Uterus (tissue), 2 donors: ENCODE data around the gene EDEM3.

Source experiments
- POLR2A ChIP-seq, 2 donors: fragments of 450-650 bp; IDR thresholded peaks; one replicate each; pipeline ENCODE4 v1.6.1; 2016; ENCODE audit warnings: antibody characterized with exemption in 2 of 2, mild to moderate bottlenecking in 1 of 2, moderate library complexity in 1 of 2
- TF ChIP-seq, protein P1 (sequence below), 4 experiments: fragments of 200-600 bp in 2 of 4; fragments of 450-650 bp in 2 of 4; sonication (generic) in 2 of 4; IDR thresholded peaks; one replicate each; pipeline ENCODE4 v1.5.1; 2016 to 2019; ENCODE audit warnings: antibody characterized with exemption in 4 of 4, mild to moderate bottlenecking in 2 of 4, moderate library complexity in 1 of 4

DNA sequence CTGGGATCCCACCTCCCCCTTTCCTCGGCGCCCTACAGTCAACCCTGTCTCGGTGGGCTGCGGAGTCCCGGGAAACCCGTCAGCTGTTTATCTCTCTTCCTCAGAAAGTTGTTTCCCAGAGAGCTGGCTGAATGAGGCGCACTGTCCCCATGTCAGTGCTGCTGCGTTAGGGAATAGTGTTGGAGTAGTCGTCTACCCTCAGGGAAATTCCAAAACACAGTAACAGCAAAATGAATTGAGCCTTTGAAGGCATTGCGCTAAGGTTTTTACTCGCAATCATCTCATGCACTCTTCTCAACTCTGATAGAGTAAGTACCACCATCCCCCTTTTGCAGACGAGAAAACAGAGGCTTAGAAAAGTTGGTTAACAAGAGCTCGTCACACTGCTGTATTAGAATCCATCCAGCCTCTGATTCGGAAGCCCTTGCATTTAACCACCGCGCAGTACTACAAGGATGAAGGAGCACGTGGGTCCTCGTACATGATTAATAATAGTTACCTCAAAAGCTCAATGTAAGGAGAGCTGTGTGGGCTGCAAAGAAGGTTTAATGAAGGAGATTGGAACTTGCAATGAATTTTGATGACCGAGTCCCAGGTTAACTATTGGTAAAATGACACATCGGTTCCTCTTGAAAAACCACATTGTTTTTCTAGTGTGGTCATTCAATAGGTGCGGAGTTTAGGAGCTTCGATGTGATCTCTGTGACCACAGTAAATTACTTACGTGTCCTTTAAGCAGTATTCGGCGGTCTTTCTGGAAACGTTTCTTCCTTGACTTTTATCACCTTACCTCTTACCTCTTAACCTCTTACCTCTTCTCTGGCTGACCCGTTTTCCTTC lies 788 bp upstream of the EDEM3 start:
- TF ChIP-seq, protein P1, sequence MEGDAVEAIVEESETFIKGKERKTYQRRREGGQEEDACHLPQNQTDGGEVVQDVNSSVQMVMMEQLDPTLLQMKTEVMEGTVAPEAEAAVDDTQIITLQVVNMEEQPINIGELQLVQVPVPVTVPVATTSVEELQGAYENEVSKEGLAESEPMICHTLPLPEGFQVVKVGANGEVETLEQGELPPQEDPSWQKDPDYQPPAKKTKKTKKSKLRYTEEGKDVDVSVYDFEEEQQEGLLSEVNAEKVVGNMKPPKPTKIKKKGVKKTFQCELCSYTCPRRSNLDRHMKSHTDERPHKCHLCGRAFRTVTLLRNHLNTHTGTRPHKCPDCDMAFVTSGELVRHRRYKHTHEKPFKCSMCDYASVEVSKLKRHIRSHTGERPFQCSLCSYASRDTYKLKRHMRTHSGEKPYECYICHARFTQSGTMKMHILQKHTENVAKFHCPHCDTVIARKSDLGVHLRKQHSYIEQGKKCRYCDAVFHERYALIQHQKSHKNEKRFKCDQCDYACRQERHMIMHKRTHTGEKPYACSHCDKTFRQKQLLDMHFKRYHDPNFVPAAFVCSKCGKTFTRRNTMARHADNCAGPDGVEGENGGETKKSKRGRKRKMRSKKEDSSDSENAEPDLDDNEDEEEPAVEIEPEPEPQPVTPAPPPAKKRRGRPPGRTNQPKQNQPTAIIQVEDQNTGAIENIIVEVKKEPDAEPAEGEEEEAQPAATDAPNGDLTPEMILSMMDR (IDR thresholded peaks at IDR 0.05): no peak
- no peak for TF ChIP-seq POLR2A (IDR thresholded peaks at IDR 0.05)
